A549 (cell line): ENCODE measurements around the gene SYT1. TPM values are rescaled to one million over a fixed set of nuclear protein-coding genes. Genes with fewer than 3 reads are reported as not detected.

ENCODE experiments used
- ATAC-seq, 2 experiments: fragments of 200-7000 bp in 1 of 2; fragments of >200 bp in 1 of 2; cut with Nextera tagmentation in 1 of 2; cut with Tn5 transposase in 1 of 2; 3 replicates each; pipeline versions ENCODE4 v1.8.0 to v1.9.1; 2018 to 2020; ENCODE audit warnings: mild to moderate bottlenecking in 1 of 2, moderate library complexity in 1 of 2
- CTCF ChIA-PET: fragments of 300-600 bp; sonication (Branson Sonifier 250); formaldehyde crosslinking; extraction: SDS; loops from one replicate; lab custom pipeline; 2021; ENCODE audit warnings: antibody characterized with exemption, inconsistent platforms; lab: Yijun Ruan, JAX
- POLR2A ChIA-PET: fragments of 350-600 bp; formaldehyde crosslinking; extraction: SDS; loops from one replicate; lab custom pipeline; 2021; ENCODE audit warnings: antibody characterized with exemption, inconsistent platforms; lab: Yijun Ruan, JAX
- DNase-seq, 2 experiments: peaks; one replicate each; pipeline versions ENCODE4 v3.0.0 to v3.0.0-alpha.2; 2011 to 2016; ENCODE audit warnings: low read depth in 1 of 2, low spot score in 1 of 2
- FAIRE-seq: peaks from 2 replicates; lab custom pipeline; 2011; peaks lifted over from hg19 to GRCh38; lab: Jason Lieb, UNC
- H3K27ac ChIP-seq, 2 experiments: fragments of >200 bp; sonication (Bioruptor Twin); formaldehyde crosslinking; 3 replicates each; pipeline ENCODE4 v1.5.1; 2016 to 2017
- H3K4me1 ChIP-seq: fragments of >200 bp; sonication (Bioruptor Twin); formaldehyde crosslinking; 3 replicates; pipeline ENCODE4 v1.6.1; 2016
- H3K4me2 ChIP-seq: fragments of >200 bp; sonication (Bioruptor Twin); formaldehyde crosslinking; 3 replicates; pipeline ENCODE4 v1.6.1; 2016
- H3K4me3 ChIP-seq: fragments of >200 bp; sonication (Bioruptor Twin); formaldehyde crosslinking; 3 replicates; pipeline ENCODE4 v1.5.1; 2016
- H3K9me3 ChIP-seq: fragments of >200 bp; sonication (Bioruptor Twin); formaldehyde crosslinking; 3 replicates; pipeline ENCODE4 v1.6.1; 2016
- ATOH8 ChIP-seq: fragments of 250-450 bp; sonication (Bioruptor Pico); IDR thresholded peaks from 2 replicates; pipeline ENCODE4 v1.5.0; 2020; ENCODE audit warnings: low read depth, mild to moderate bottlenecking, moderate library complexity
- BHLHE40 ChIP-seq: IDR thresholded peaks from 2 replicates; pipeline ENCODE4 v1.6.1; 2012; ENCODE audit warnings: low read depth, low read length, inconsistent platforms
- CEBPB ChIP-seq, 2 experiments: fragments of >200 bp in 1 of 2; sonication (Bioruptor Twin) in 1 of 2; formaldehyde crosslinking in 1 of 2; IDR thresholded peaks; 2 replicates each; pipeline ENCODE4 v1.6.1; 2012 to 2016
- EHF ChIP-seq: fragments of 250-450 bp; sonication (Bioruptor Pico); IDR thresholded peaks from 2 replicates; pipeline ENCODE4 v1.5.0; 2020; ENCODE audit warnings: mild to moderate bottlenecking
- EP300 ChIP-seq, 2 experiments: fragments of >200 bp; sonication (Bioruptor Twin); formaldehyde crosslinking; IDR thresholded peaks; 2 replicates in 1 of 2; 3 replicates in 1 of 2; pipeline ENCODE4 v1.6.1; 2016 to 2017
- FOSL2 ChIP-seq, 2 experiments: fragments of 450-650 bp in 1 of 2; fragments of >200 bp in 1 of 2; sonication (Bioruptor Twin) in 1 of 2; formaldehyde crosslinking; IDR thresholded peaks; 2 replicates each; pipeline versions ENCODE4 v1.5.0 to v1.6.1; 2016 to 2020; ENCODE audit warnings: mild to moderate bottlenecking in 1 of 2, moderate library complexity in 1 of 2
- HDAC2 ChIP-seq: fragments of 200-600 bp; sonication (generic); IDR thresholded peaks from 2 replicates; pipeline ENCODE4 v1.6.1; 2016
- HEYL ChIP-seq: fragments of 250-450 bp; sonication (Bioruptor Pico); IDR thresholded peaks from 2 replicates; pipeline ENCODE4 v1.8.0; 2021; ENCODE audit warnings: mild to moderate bottlenecking, moderate library complexity
- HOXA7 ChIP-seq: fragments of 250-450 bp; sonication (Bioruptor Pico); IDR thresholded peaks from 2 replicates; pipeline ENCODE4 v1.5.0; 2020; ENCODE audit warnings: mild to moderate bottlenecking, moderate library complexity
- JUN ChIP-seq, 2 experiments: fragments of >200 bp; sonication (Bioruptor Twin); formaldehyde crosslinking; IDR thresholded peaks; 2 replicates in 1 of 2; 3 replicates in 1 of 2; pipeline ENCODE4 v1.6.1; 2016 to 2017
- JUNB ChIP-seq: fragments of >200 bp; sonication (Bioruptor Twin); formaldehyde crosslinking; IDR thresholded peaks from 2 replicates; pipeline ENCODE4 v1.6.1; 2016
- MAX ChIP-seq: IDR thresholded peaks from 2 replicates; pipeline ENCODE4 v1.6.1; 2012
- PHF8 ChIP-seq: fragments of 200-600 bp; sonication (generic); IDR thresholded peaks from 2 replicates; pipeline ENCODE4 v1.6.1; 2016; ENCODE audit warnings: low read depth, mild to moderate bottlenecking, antibody characterized with exemption, moderate library complexity, borderline replicate concordance
- POLR2AphosphoS2 ChIP-seq: conservative IDR thresholded peaks from 2 replicates; pipeline ENCODE4 v1.6.1; 2012; ENCODE audit warnings: low read length, improper control_type of control experiment, inconsistent platforms
- RAD21 ChIP-seq, 2 experiments: fragments of >200 bp in 1 of 2; sonication (Bioruptor Twin) in 1 of 2; formaldehyde crosslinking in 1 of 2; IDR thresholded peaks in 1 of 2; conservative IDR thresholded peaks in 1 of 2; 2 replicates in 1 of 2; 3 replicates in 1 of 2; pipeline ENCODE4 v1.6.1; 2012 to 2018; ENCODE audit warnings: inconsistent platforms in 1 of 2
- REST ChIP-seq: fragments of 200-600 bp; sonication (generic); IDR thresholded peaks from 2 replicates; pipeline ENCODE4 v1.6.1; 2016; ENCODE audit warnings: antibody characterized with exemption, mild to moderate bottlenecking, moderate library complexity
- TFCP2L1 ChIP-seq: fragments of 250-450 bp; sonication (Bioruptor Pico); IDR thresholded peaks from 2 replicates; pipeline ENCODE4 v1.5.0; 2021; ENCODE audit warnings: mild to moderate bottlenecking
- TP53 ChIP-seq: fragments of 250-450 bp; sonication (Bioruptor Pico); IDR thresholded peaks from 2 replicates; pipeline ENCODE4 v1.5.0; 2021; ENCODE audit warnings: mild to moderate bottlenecking, moderate library complexity
- ZSCAN20 ChIP-seq: fragments of 250-450 bp; sonication (Bioruptor Pico); IDR thresholded peaks from 2 replicates; pipeline ENCODE4 v1.8.0; 2022; ENCODE audit warnings: mild to moderate bottlenecking, moderate library complexity
- WGBS: methylation state at CpG from one replicate; pipeline ENCODE4 v1.1.6; 2017; ENCODE audit errors: missing lambda C conversion rate; 5-methylcytosine and 5-hydroxymethylcytosine counted together
- polyA plus RNA-seq, 4 experiments: library from polyadenylated mRNA; depleted of rRNA in 3 of 4; stranded (reverse); fragments of >200 nt; fragmentation: RNase III in 1 of 4; extraction: RNeasy Plus Mini Kit Qiagen cat#74134 plus additional on column Dnase treatment in 1 of 4; gene quantifications; 2 replicates in 3 of 4; 3 replicates in 1 of 4; pipeline ENCODE4 v1.2.3, GENCODE V29; 2011 to 2017

The SYT1 gene
- polyA plus RNA-seq, 2 of the 4 experiments (the other 2 are of a cell fraction) = 11.7 to 39.6 TPM

DNA sequence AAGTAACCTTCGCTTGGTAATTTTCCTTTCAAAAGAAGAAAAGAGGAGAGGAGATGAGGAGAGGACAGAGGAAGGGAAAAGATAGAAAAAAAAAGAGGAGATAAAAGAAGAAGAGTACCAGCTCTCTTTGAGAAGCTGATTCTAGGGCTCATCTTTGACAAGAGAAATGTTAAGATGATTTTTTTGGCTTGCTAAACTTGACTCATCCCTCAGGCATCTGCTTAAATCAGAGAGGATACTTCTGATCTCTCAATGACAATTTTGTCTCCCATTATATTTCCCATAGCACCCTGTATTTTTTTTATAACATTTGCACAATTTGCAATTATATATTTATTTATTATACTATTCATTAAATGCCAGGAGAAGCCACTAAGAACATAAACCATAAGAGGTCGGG, 17.1 kb downstream of the SYT1 start:
- 0 out of 6 replicates have a peak overlapping the region, but pooled peaks of 1 of the 2 experiments have one; percentile 57 for H3K27ac ChIP-seq
- DNase-seq = no peak
- TF ChIP-seq PHF8 = no peak
- TF ChIP-seq TFCP2L1 = no peak
- no peak for TF ChIP-seq EHF (CRISPR knock-in tag)
- no peak for TF ChIP-seq REST
- no peak for TF ChIP-seq HEYL (CRISPR knock-in tag)
- no peak for TF ChIP-seq TP53
- TF ChIP-seq JUN (IDR thresholded peaks at IDR 0.05) = no peak
- no peak for TF ChIP-seq BHLHE40
- TF ChIP-seq ATOH8 (CRISPR knock-in tag) = no peak
- FAIRE-seq = no peak
- no peaks in the 10 kb centered on the region for H3K9me3 ChIP-seq
- no peak for ATAC-seq
- ChIA-PET CTCF (interaction anchor here (0.9 kb wide), 1 partner anchor 118 kb away, joined by 3 read pairs; no protein-coding TSS in a partner anchor), POLR2A (interaction anchor here (1.1 kb wide), 1 partner anchor 17 kb away, joined by 3 read pairs; the partner anchor contains the start of gene SYT1)
- H3K4me1 ChIP-seq = peaks cover 60% of the 10 kb centered on the region
- H3K4me2 ChIP-seq = peak overlapping the region; percentile 8; the same call in 1 of the 3 replicates
- H3K4me3 ChIP-seq = no peak overlapping the region
- 72% methylated on average over 2 of the region's 2 CpGs for WGBS

DNA sequence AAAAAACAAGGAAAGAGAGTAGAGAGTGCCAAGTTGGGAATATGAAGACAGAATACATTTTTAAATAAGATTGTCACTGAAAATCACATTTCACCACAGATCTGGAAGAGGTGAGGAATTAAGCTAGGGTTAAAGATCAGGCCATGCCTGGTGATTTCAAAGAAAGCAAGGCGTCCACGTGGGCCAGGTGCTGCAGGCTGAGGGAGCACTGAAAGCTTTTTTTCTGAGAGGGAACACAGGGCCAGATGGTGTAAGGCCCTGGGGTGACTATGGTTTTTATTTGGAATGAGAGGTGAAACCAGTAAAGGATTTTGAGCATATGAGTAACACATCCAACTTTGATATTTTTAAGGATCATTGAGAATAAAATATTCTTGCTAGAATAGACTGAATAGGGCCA, 20.9 kb downstream of the SYT1 start:
- H3K9me3 ChIP-seq = no peaks in the 10 kb centered on the region
- 64% methylated on average over 2 of the region's 2 CpGs for WGBS
- ChIA-PET CTCF (no interaction called here), POLR2A (interaction anchor here (0.6 kb wide), 1 partner anchor 22 kb away, joined by 3 read pairs; no protein-coding TSS in a partner anchor)
- ATAC-seq (no peak), DNase-seq (no peak), FAIRE-seq (no peak)
- no peak for TF ChIP-seq MAX
- H3K4me1 ChIP-seq = peaks cover 52% of the 10 kb centered on the region
- no peak overlapping the region for H3K4me2 ChIP-seq
- H3K27ac ChIP-seq = peak overlapping the region; percentile 83 to 85; a peak in 5 of 6 replicates
- no peak overlapping the region for H3K4me3 ChIP-seq

DNA sequence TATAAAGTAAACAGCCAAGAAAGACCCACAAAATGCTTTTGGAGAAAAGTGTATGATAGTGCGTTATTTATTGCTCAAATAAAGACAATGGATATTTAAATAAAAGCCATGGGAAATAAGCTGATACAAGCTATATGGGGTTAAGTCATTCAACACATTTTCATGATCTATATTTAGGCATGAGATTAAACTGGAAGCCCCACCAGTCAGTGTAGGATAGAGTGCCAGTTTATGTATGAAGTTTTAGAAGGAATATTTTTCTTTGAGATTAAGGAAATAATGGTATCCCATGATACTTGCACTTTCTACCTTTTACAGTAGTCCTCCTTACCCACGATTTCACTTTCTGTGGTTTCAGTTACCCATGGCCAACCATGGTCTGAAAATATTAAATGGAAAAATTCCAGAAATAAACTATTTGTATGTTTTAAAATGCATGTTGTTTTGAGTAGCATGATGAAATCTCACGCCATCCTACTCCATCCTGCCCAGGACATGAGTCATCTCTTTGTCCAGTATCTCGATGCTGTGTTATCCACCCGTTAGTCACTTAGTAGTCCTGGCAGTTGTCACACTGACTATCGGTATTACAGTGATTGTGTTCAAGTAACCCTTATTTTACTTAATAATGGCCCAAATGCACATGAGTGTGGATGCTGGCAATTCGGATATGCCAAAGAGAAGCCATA, 22.3 kb downstream of the SYT1 start:
- peak; percentile 30 to 87 for DNase-seq
- Histone ChIP-seq H3K27ac (peak overlapping the region; percentile 83 to 85), H3K4me1 (peaks cover 38% of the 10 kb centered on the region), H3K9me3 (no peaks in the 10 kb centered on the region), H3K4me2 (peak overlapping the region; percentile 71), H3K4me3 (peak overlapping the region; percentile 13; the same call in 2 of the 3 replicates)
- CTCF ChIA-PET = interaction anchor here (1.0 kb wide), 1 partner anchor 8 kb away, joined by 3 read pairs; no protein-coding TSS in a partner anchor
- TF ChIP-seq CEBPB (IDR thresholded peaks at IDR 0.05) (peak; percentile 45 to 55; a peak in 3 of 4 replicates), TP53 (no peak), JUN (IDR thresholded peaks at IDR 0.05) (peak; percentile 55 to 65; a peak in 3 of 5 replicates), RAD21 (conservative IDR thresholded peaks at IDR 0.05 in 1 of 2, IDR thresholded peaks at IDR 0.05 in 1 of 2) (0 out of 5 replicates have a peak, but pooled peaks of 1 of the 2 experiments have one; percentile 28), POLR2AphosphoS2 (no peak), HDAC2 (no peak), PHF8 (no peak), JUNB (peak; percentile 80), FOSL2 (IDR thresholded peaks at IDR 0.05) (peak; percentile 82), FOSL2 (CRISPR knock-in tag; IDR thresholded peaks at IDR 0.05) (peak; percentile 92), HOXA7 (CRISPR knock-in tag) (no peak), HEYL (CRISPR knock-in tag) (no peak), EP300 (IDR thresholded peaks at IDR 0.05) (peak in 1 of 2 experiments; percentile 45; a peak in 2 of 5 replicates), ZSCAN20 (CRISPR knock-in tag) (peak; percentile 60; the same call in 1 of the 2 replicates)
- peak; percentile 98 to 100 for ATAC-seq
- 11% methylated on average over 7 of the region's 7 CpGs for WGBS
- POLR2A ChIA-PET = no interaction called here
- FAIRE-seq = peak; percentile 93
